ENCODE data around the gene RGS3.
A peak's percentile ranks its signal among the peaks of the same experiment; 100 is the strongest.

Gene RGS3

GRCh38 chr9:113566712-113567071 is 103.2 kb downstream of the RGS3 start (continued):
- TF ChIP-seq POU6F1 (CRISPR knock-in tag; IDR thresholded peaks at IDR 0.05; ENCODE audit: borderline replicate concordance, low read depth) (no peak), ZNF565 (CRISPR knock-in tag; conservative IDR thresholded peaks at IDR 0.05; ENCODE audit: low read depth) (no peak), ZC3H10 (CRISPR knock-in tag; IDR thresholded peaks at IDR 0.05) (no peak)

- TF ChIP-seq CREB5 (CRISPR knock-in tag; IDR thresholded peaks at IDR 0.05; ENCODE audit: low read depth) (no peak), BACH2 (CRISPR knock-in tag; IDR thresholded peaks at IDR 0.05; ENCODE audit: borderline replicate concordance) (no peak), TOX (CRISPR knock-in tag; IDR thresholded peaks at IDR 0.05; ENCODE audit: borderline replicate concordance) (no peak), GLIS3 (CRISPR knock-in tag; IDR thresholded peaks at IDR 0.05) (no peak)
- no peak for ATAC-seq
Measured at GRCh38 chr9:113567361-113568080, 104.0 kb downstream of the RGS3 start.

GRCh38 chr9:113568081-113568435 is 104.5 kb downstream of the RGS3 start:
- TF ChIP-seq GLIS3 (CRISPR knock-in tag; IDR thresholded peaks at IDR 0.05): no peak
- TF ChIP-seq TOX (CRISPR knock-in tag; IDR thresholded peaks at IDR 0.05; ENCODE audit: borderline replicate concordance): no peak
- TF ChIP-seq ISL1 (CRISPR knock-in tag; IDR thresholded peaks at IDR 0.05): no peak
- TF ChIP-seq ESRRG (CRISPR knock-in tag; IDR thresholded peaks at IDR 0.05): no peak
- no peak for TF ChIP-seq ARNTL (CRISPR knock-in tag; IDR thresholded peaks at IDR 0.05; ENCODE audit: borderline replicate concordance, low read depth)
- no peak for TF ChIP-seq ZFP30 (CRISPR knock-in tag; IDR thresholded peaks at IDR 0.05)
- TF ChIP-seq ZNF8 (CRISPR knock-in tag; IDR thresholded peaks at IDR 0.05): no peak
- no peak for TF ChIP-seq TSHZ2 (CRISPR knock-in tag; IDR thresholded peaks at IDR 0.05)
- no peak for TF ChIP-seq RARB (CRISPR knock-in tag; IDR thresholded peaks at IDR 0.05)
- no peak for TF ChIP-seq ZFP3 (CRISPR knock-in tag; IDR thresholded peaks at IDR 0.05)
- no peak for TF ChIP-seq CSRNP3 (CRISPR knock-in tag; IDR thresholded peaks at IDR 0.05)
- TF ChIP-seq ZNF565 (CRISPR knock-in tag; conservative IDR thresholded peaks at IDR 0.05; ENCODE audit: low read depth): no peak
- TF ChIP-seq ZC3H10 (CRISPR knock-in tag; IDR thresholded peaks at IDR 0.05): no peak
- ATAC-seq: no peak

GRCh38 chr9:113568571-113569321 is 105.2 kb downstream of the RGS3 start:
- peak; percentile 43; the same call in 2 of the 3 replicates for ATAC-seq
- no peak for TF ChIP-seq ZC3H10 (CRISPR knock-in tag; IDR thresholded peaks at IDR 0.05)
- no peak for TF ChIP-seq PATZ1 (CRISPR knock-in tag; IDR thresholded peaks at IDR 0.05; ENCODE audit: borderline replicate concordance)
- no peak for TF ChIP-seq TSHZ2 (CRISPR knock-in tag; IDR thresholded peaks at IDR 0.05)
- TF ChIP-seq POU6F1 (CRISPR knock-in tag; IDR thresholded peaks at IDR 0.05; ENCODE audit: borderline replicate concordance, low read depth): no peak
- TF ChIP-seq ESRRG (CRISPR knock-in tag; IDR thresholded peaks at IDR 0.05): no peak
- TF ChIP-seq ZNF70 (CRISPR knock-in tag; IDR thresholded peaks at IDR 0.05): no peak
- TF ChIP-seq ZFP30 (CRISPR knock-in tag; IDR thresholded peaks at IDR 0.05): no peak
- no peak for TF ChIP-seq SNAI2 (CRISPR knock-in tag; IDR thresholded peaks at IDR 0.05)
- no peak for TF ChIP-seq RARB (CRISPR knock-in tag; IDR thresholded peaks at IDR 0.05)
